Activated T-helper 1 cell treated with anti-CD3 and anti-CD28 coated beads, Interleukin-12 subunit alpha, Interleukin-12 subunit beta, Interleukin-2, Interleukin-4 antibody, amounts not matched to agents 30 ng/mL and 10 ng/mL and 1 ng/mL, durations not matched to agents 14 hours and 24 hours and 36 hours (primary cell): ENCODE data around the gene SARDH. TPM values are rescaled to one million over a fixed set of nuclear protein-coding genes. Genes with fewer than 3 reads are reported as not detected.

ENCODE experiments used
- DNase-seq: peaks from one replicate; pipeline ENCODE4 v3.0.0; 2021; ENCODE audit warnings: low spot score
- H3K27ac Mint-ChIP-seq: one replicate; pipeline ENCODE4 v1.8.0; 2021; ENCODE audit warnings: mild to moderate bottlenecking, mixed read lengths
- H3K27me3 Mint-ChIP-seq: one replicate; pipeline ENCODE4 v1.8.0; 2022; ENCODE audit warnings: mild to moderate bottlenecking, moderate library complexity, mixed read lengths; ENCODE audit not compliant: insufficient read depth
- H3K36me3 Mint-ChIP-seq: one replicate; pipeline ENCODE4 v1.8.0; 2021; ENCODE audit warnings: low read depth, mixed read lengths
- H3K4me1 Mint-ChIP-seq: one replicate; pipeline ENCODE4 v1.8.0; 2021; ENCODE audit warnings: low read depth, mixed read lengths
- H3K4me3 Mint-ChIP-seq: one replicate; pipeline ENCODE4 v1.8.0; 2021; ENCODE audit warnings: mild to moderate bottlenecking, moderate library complexity, mixed read lengths
- H3K9me3 Mint-ChIP-seq: one replicate; pipeline ENCODE4 v1.8.0; 2021; ENCODE audit warnings: mixed read lengths
- intact Hi-C: fragments of 100-400 bp; cut with micrococcal nuclease; formaldehyde crosslinking; loops from one replicate; pipeline ENCODE4 v1.15.1; 2024
- total RNA-seq: library from RNA; stranded (reverse); gene quantifications from 2 replicates; pipeline ENCODE4 v1.2.3, GENCODE V29; 2022

The SARDH gene
- total RNA-seq, 1 donor from 2014 or later, result 0.60 TPM

GRCh38 chr9:133701321-133701980, 36.7 kb downstream of the SARDH start:
- no peak for DNase-seq
- Mint-ChIP-seq H3K9me3 (no peaks in the 10 kb centered on the region), H3K27me3 (peaks cover 16% of the 10 kb centered on the region), H3K4me1 (peaks cover 28% of the 10 kb centered on the region), H3K36me3 (no peaks in the 10 kb centered on the region), H3K4me3 (peak overlapping the region; percentile 42), H3K27ac (peak overlapping the region; percentile 55)
- intact Hi-C loops, result no loop called here

- Mint-ChIP-seq H3K27me3 (peaks cover 16% of the 10 kb centered on the region), H3K36me3 (no peaks in the 10 kb centered on the region), H3K4me1 (peaks cover 30% of the 10 kb centered on the region), H3K4me3 (peak overlapping the region; percentile 42), H3K27ac (no peak overlapping the region), H3K9me3 (no peaks in the 10 kb centered on the region)
- DNase-seq, result no peak
- intact Hi-C loops, result no loop called here
Measured at GRCh38 chr9:133700819-133701320, 37.3 kb downstream of the SARDH start.

- Mint-ChIP-seq H3K27ac (no peak overlapping the region), H3K27me3 (peaks cover 16% of the 10 kb centered on the region), H3K4me3 (no peak overlapping the region), H3K9me3 (no peaks in the 10 kb centered on the region), H3K36me3 (no peaks in the 10 kb centered on the region), H3K4me1 (peaks cover 30% of the 10 kb centered on the region)
- intact Hi-C loops, result no loop called here
- DNase-seq, result no peak
Measured at GRCh38 chr9:133699546-133699945, 38.6 kb downstream of the SARDH start.

DNA sequence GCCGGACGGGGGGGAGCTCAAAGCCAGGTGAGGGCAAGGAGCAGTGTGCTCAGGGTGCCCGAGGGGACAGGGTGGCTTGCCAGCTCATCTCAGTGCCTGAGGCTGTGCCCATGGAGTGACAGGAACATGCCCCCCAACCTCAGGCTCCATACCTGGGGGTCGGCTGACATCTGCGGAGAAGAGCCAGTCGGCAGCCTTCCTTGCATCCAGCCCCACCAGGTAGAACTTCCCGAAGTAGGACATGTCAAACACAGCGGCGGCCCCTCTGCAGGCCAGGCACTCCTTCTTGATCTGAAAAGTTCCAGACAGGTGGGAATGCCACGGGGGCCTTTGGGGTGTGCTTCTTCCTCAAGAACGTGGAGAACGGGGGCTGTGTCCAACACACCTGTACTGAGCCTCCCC, 42.1 kb downstream of the SARDH start:
- Mint-ChIP-seq H3K27ac (no peak overlapping the region), H3K9me3 (no peaks in the 10 kb centered on the region), H3K4me3 (no peak overlapping the region), H3K4me1 (peaks cover 22% of the 10 kb centered on the region), H3K36me3 (no peaks in the 10 kb centered on the region), H3K27me3 (peaks cover 12% of the 10 kb centered on the region)
- intact Hi-C loops, result no loop called here
- DNase-seq, result no peak

- no peak overlapping the region for H3K27ac Mint-ChIP-seq
- H3K27me3 Mint-ChIP-seq, result peaks cover 8% of the 10 kb centered on the region
Measured at GRCh38 chr9:133694686-133695085, 43.5 kb downstream of the SARDH start.

DNA sequence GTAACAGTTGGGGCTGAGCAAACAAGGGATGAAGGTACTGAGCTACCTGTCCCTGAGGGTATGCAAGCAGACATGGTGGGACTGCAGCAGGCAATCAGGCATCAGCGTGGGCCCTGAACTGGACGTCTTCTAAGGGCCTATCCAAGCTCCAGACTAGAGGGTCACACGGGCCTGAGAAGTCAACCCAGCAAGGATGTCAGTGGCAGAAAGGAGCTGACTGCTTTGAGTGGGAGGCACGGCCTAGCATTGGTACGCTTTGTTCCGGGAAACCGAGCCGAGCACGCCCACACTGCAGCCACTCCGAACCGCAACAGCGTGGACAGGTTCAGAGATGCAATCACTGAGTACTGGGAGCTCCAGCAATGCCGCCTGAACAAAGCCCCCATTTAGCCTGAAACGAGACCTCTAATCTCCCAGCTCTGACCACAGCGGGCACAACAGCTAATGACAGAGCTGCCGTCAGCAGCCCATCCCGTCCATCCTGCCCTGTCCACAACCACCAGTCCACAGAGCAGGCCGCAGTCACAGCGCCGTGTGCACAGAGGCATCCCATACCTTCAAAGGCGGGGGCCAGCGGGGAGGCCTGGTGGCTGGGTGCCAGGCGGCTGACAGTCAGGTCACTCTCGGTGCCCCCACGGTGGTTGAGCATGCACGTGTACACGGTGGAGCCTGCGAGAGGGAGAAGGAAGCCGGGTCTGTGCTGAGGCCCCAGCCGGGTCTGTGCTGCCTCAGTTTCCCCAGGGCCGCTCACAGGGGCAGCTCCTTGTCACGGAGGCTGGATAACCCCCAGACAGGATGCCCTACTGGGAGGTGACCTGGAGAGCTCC, 44.2 kb downstream of the SARDH start:
- Mint-ChIP-seq H3K4me1 (peaks cover 7% of the 10 kb centered on the region), H3K4me3 (no peak overlapping the region), H3K27ac (no peak overlapping the region), H3K9me3 (no peaks in the 10 kb centered on the region), H3K27me3 (peaks cover 8% of the 10 kb centered on the region), H3K36me3 (no peaks in the 10 kb centered on the region)
- intact Hi-C loops, result no loop called here
- no peak for DNase-seq

More at GRCh38 chr9:133694686-133695085, 43.5 kb downstream of the SARDH start:
- intact Hi-C loops, result no loop called here
- Mint-ChIP-seq H3K9me3 (no peaks in the 10 kb centered on the region), H3K4me3 (no peak overlapping the region), H3K36me3 (no peaks in the 10 kb centered on the region), H3K4me1 (peaks cover 10% of the 10 kb centered on the region)
- no peak for DNase-seq

DNA sequence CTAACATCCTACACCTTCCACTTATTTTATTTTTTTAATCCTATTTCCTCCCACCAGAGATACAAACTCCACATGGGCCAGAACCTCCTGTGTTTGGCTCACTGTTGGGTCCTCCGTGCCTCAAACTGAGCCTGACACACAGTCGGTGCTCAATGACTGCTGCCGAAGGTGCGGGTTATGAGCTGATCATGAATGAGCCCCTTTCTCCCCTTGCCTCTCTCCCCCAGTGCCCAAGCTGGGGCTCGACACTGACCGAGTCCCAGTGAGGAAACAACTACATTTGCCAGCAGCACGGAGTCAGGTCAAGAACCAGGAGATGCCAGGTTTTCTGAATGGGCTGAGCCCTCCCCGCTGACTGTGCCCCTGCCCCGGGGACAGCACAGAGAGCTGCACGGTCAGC, 45.0 kb downstream of the SARDH start:
- peaks cover 7% of the 10 kb centered on the region for H3K4me1 Mint-ChIP-seq

DNA sequence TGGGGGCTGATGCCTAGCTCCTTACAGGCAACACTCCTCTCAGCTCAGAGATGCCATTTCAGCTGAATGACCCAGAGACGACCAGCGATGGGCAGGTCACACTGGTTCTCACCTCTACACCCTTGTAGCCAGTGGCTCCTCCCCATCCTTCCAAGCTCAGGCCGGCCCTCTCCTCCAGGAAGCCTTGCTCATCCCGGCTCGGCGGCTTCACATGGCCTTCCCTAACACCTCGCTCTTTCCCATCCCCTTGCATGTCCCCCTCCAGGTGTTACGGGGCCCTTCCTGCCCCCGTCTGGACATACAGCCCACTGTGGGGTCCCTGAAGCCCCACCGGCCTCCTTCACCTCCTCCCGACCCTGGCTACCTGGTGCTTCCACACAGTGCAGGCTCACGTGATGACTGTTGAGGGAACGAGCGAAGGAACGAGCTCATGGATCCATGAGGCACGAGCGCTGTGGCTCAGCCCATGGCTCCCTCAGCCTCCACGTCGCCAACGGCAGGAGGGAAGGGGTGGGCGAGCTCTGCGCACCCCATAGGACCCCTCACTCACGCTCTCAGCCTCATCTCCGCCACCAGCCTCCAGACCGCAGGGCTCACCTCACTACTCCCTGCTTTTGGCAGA, 45.7 kb downstream of the SARDH start:
- Mint-ChIP-seq H3K4me3 (no peak overlapping the region), H3K9me3 (no peaks in the 10 kb centered on the region), H3K27me3 (peaks cover 3% of the 10 kb centered on the region), H3K36me3 (no peaks in the 10 kb centered on the region), H3K27ac (no peak overlapping the region), H3K4me1 (peaks cover 7% of the 10 kb centered on the region)
- no peak for DNase-seq
- intact Hi-C loops, result no loop called here

More for the DNA sequence above, 45.0 kb downstream of the SARDH start:
- DNase-seq, result no peak
- intact Hi-C loops, result no loop called here
- peaks cover 6% of the 10 kb centered on the region for H3K27me3 Mint-ChIP-seq
- no peak overlapping the region for H3K27ac Mint-ChIP-seq
- no peaks in the 10 kb centered on the region for H3K9me3 Mint-ChIP-seq
- no peaks in the 10 kb centered on the region for H3K36me3 Mint-ChIP-seq
- no peak overlapping the region for H3K4me3 Mint-ChIP-seq

DNA sequence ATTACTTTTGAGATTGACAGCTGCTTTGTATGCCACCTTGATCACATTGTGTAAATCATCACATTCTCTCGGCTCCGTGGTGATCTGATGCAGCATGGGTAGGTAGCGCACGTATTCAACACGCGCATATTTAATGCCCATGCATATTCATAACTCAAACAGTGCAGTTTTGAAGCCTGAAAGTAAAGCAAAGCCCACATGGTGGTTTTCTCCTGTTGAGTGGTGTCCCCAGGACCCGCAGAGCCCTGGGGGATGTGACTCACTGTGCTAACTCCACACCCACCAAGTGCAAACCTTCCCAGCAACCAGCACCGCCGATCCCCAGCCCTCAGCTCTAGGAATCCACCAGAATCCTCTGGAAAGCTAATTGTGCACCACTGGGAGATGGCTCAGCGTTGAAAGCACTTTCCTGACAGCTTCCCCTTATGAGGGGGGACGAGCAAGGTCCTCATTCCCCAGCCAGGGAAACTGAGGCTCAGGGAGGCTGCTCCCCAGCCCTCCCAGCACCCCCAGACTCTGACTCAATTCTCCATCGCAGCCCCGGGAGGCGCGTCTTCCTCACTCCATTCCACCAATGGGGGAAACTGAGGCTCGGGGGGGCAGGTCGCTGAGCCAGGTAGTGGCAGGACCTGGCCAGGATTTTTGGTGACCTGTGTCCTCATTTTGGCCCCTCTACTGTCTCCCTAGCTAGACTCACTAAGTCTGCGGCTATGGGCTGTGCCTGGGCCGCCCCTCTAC, 46.4 kb downstream of the SARDH start:
- DNase-seq, result no peak
- peaks cover 6% of the 10 kb centered on the region for H3K4me1 Mint-ChIP-seq
- H3K27me3 Mint-ChIP-seq, result peaks cover 2% of the 10 kb centered on the region
- H3K27ac Mint-ChIP-seq, result no peak overlapping the region
- no peak overlapping the region for H3K4me3 Mint-ChIP-seq
- no peaks in the 10 kb centered on the region for H3K9me3 Mint-ChIP-seq
- H3K36me3 Mint-ChIP-seq, result no peaks in the 10 kb centered on the region
- intact Hi-C loops, result no loop called here

GRCh38 chr9:133691191-133691590, 47.0 kb downstream of the SARDH start:
- H3K27ac Mint-ChIP-seq, result no peak overlapping the region
- H3K4me1 Mint-ChIP-seq, result no peaks in the 10 kb centered on the region
- H3K9me3 Mint-ChIP-seq, result no peaks in the 10 kb centered on the region
- no peaks in the 10 kb centered on the region for H3K27me3 Mint-ChIP-seq
- H3K36me3 Mint-ChIP-seq, result no peaks in the 10 kb centered on the region
- no peak overlapping the region for H3K4me3 Mint-ChIP-seq
- intact Hi-C loops, result no loop called here
- DNase-seq, result no peak

DNA sequence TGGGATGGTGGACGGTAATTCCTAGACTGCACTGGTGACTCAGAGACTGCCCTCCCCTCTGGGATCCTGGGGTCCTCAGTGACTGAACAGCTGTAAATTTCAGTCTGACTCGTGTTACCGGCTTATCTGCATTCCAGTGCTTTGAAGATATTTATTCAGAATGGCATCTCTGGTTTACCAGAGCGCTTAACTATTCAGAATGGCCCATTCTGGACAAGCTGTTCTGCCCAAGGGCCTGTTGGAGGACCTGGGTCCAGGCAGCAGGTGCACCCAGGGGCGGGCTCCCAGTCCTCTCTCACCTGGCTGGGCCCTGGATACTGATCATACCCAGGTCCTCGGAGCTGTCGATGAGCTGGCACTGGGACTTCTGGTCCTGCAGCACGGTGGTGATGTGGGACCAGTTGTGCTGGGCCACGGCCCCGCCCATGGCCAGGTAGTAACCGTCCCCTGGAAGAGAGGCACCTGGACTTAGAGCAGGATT, 48.0 kb downstream of the SARDH start:
- Mint-ChIP-seq H3K27me3 (no peaks in the 10 kb centered on the region), H3K36me3 (no peaks in the 10 kb centered on the region), H3K9me3 (no peaks in the 10 kb centered on the region), H3K4me3 (no peak overlapping the region), H3K27ac (no peak overlapping the region), H3K4me1 (no peaks in the 10 kb centered on the region)
- intact Hi-C loops, result no loop called here
- DNase-seq, result no peak

DNA sequence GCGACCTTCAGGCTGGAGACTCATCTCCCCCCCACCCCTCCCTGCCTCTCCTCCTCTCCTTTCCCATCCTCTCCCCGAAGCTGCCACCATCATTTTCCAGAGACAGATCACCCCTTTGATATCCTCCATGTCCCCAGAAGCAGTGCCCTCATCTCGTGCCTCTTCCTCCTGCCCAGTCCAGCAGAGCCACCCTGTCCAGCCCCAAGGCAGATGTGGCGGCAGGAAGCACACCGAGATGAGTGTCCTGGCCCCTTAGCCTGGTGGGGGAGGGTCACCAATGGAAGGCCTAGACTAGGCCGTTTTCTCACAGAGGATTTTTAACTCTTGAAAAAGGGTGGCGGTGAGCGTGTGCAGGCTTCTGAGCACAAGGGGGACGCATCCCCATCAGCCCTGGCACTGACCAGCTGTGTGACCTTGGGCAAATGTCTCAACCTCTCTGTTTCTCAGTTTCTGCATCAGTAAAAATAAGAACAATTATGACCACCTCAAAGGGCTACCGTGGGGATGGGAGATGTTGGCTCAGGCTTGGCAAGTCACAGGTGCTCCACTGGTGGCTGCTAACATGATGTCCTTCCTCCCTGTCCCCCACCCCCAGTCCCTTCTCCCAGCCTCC, 48.9 kb downstream of the SARDH start:
- Mint-ChIP-seq H3K27ac (no peak overlapping the region), H3K27me3 (no peaks in the 10 kb centered on the region), H3K4me3 (no peak overlapping the region), H3K36me3 (no peaks in the 10 kb centered on the region), H3K4me1 (peaks cover under 1% of the 10 kb centered on the region), H3K9me3 (no peaks in the 10 kb centered on the region)
- intact Hi-C loops, result no loop called here
- DNase-seq, result no peak
